HepG2 (cell line): ENCODE data around the gene GRB2. TPM values are rescaled to one million over a fixed set of nuclear protein-coding genes. Genes with fewer than 3 reads are reported as not detected.

ENCODE experiments used
- DBP ChIP-seq: sonication (generic); formaldehyde crosslinking; IDR thresholded peaks from 2 replicates; pipeline ENCODE4 v1.4.0; 2020; ENCODE audit warnings: missing genetic modification reagents; ENCODE audit errors: not compliant biosample characterization
- DZIP1 ChIP-seq: sonication (generic); formaldehyde crosslinking; IDR thresholded peaks from 2 replicates; pipeline ENCODE4 v1.5.0; 2020; ENCODE audit warnings: mild to moderate bottlenecking, missing genetic modification reagents
- HNRNPH1 ChIP-seq: fragments of 200-400 bp; formaldehyde crosslinking; optimal IDR thresholded peaks from 2 replicates; pipeline ENCODE3; 2017; ENCODE audit warnings: mild to moderate bottlenecking, low read depth, low read length
- JUN ChIP-seq: sonication (generic); formaldehyde crosslinking; IDR thresholded peaks from 2 replicates; pipeline ENCODE4 v1.4.0; 2020; ENCODE audit warnings: mild to moderate bottlenecking, missing genetic modification reagents
- KLF6 ChIP-seq: IDR thresholded peaks from 2 replicates; pipeline ENCODE4 v1.8.0; 2016; ENCODE audit warnings: missing biosample characterization, missing genetic modification reagents
- MYC ChIP-seq: sonication (generic); formaldehyde crosslinking; IDR thresholded peaks from 2 replicates; pipeline ENCODE4 v1.9.0; 2021; ENCODE audit warnings: missing genetic modification reagents, borderline replicate concordance
- NKX3-1 ChIP-seq: sonication (generic); formaldehyde crosslinking; IDR thresholded peaks from 2 replicates; pipeline ENCODE4 v1.5.0; 2020; ENCODE audit warnings: missing genetic modification reagents
- PCBP1 ChIP-seq: fragments of 200-400 bp; formaldehyde crosslinking; IDR thresholded peaks from 2 replicates; pipeline ENCODE4 v1.6.1; 2017; ENCODE audit warnings: mild to moderate bottlenecking, low read depth, low read length, borderline replicate concordance
- SPEN ChIP-seq: sonication (generic); formaldehyde crosslinking; IDR thresholded peaks from 2 replicates; pipeline ENCODE4 v1.5.1; 2020; ENCODE audit warnings: low read depth, mild to moderate bottlenecking, missing genetic modification reagents
- SSRP1 ChIP-seq: IDR thresholded peaks from 2 replicates; pipeline ENCODE4 v1.6.1; 2016; ENCODE audit warnings: control low read depth
- THAP9 ChIP-seq: sonication (generic); formaldehyde crosslinking; IDR thresholded peaks from 2 replicates; pipeline ENCODE4; 2020; ENCODE audit warnings: missing genetic modification reagents, mild to moderate bottlenecking, borderline replicate concordance
- ZNF713 ChIP-seq: sonication (generic); formaldehyde crosslinking; IDR thresholded peaks from 2 replicates; pipeline ENCODE4 v1.4.0; 2020; ENCODE audit warnings: mild to moderate bottlenecking, missing genetic modification reagents
- ZNF746 ChIP-seq: sonication (generic); formaldehyde crosslinking; IDR thresholded peaks from 2 replicates; pipeline ENCODE4 v1.8.0; 2022; ENCODE audit warnings: mild to moderate bottlenecking, missing genetic modification reagents
- ZNF790 ChIP-seq: sonication (generic); formaldehyde crosslinking; IDR thresholded peaks from 2 replicates; pipeline ENCODE4 v1.8.0; 2022; ENCODE audit warnings: missing genetic modification reagents, mild to moderate bottlenecking, borderline replicate concordance
- ZUFSP ChIP-seq: sonication (generic); formaldehyde crosslinking; IDR thresholded peaks from 2 replicates; pipeline ENCODE4 v1.9.0; 2021; ENCODE audit warnings: missing genetic modification reagents, mild to moderate bottlenecking, borderline replicate concordance
- polyA plus RNA-seq, 8 experiments: library from polyadenylated mRNA; depleted of rRNA in 3 of 8; stranded (reverse) in 7 of 8; unstranded in 1 of 8; fragments of >200 nt; fragmentation: Illumina TruSeq in 4 of 8; extraction: Trizol in 4 of 8; gene quantifications; 2 replicates each; pipeline versions ENCODE4 v1.2.1 to v1.2.3, GENCODE V29; 2011 to 2016; ENCODE audit warnings: low read depth in 4 of 8, missing spikeins in 1 of 8, mixed read lengths in 1 of 8; ENCODE audit not compliant: insufficient read depth in 1 of 8
- total RNA-seq, 5 experiments: library from RNA; depleted of rRNA; stranded (reverse); fragments of >200 nt; fragmentation: Illumina TruSeq; extraction: Trizol; gene quantifications; 2 replicates each; pipeline ENCODE4 v1.2.3, GENCODE V29; 2016; ENCODE audit warnings: low read depth in 1 of 5
- TF ChIP-seq, protein P1 (sequence below): sonication (generic); formaldehyde crosslinking; IDR thresholded peaks from 2 replicates; pipeline ENCODE4 v1.5.0; 2020; ENCODE audit warnings: missing genetic modification reagents, mild to moderate bottlenecking, borderline replicate concordance
- TF ChIP-seq, protein P2 (sequence below): fragments of 450-650 bp; IDR thresholded peaks from 2 replicates; pipeline ENCODE4 v1.6.1; 2017

GRB2 gene
- total and polyA plus RNA-seq, 2 of the 13 experiments (the other 11 are each of a cell fraction or from before 2014, with no cell fraction given), result 84.6 to 92.3 TPM

- TF ChIP-seq, protein P1, sequence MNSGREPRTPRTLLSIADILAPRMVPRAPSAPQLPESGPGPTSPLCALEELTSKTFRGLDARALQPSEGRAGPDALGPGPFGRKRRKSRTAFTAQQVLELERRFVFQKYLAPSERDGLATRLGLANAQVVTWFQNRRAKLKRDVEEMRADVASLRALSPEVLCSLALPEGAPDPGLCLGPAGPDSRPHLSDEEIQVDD (CRISPR knock-in tag), result no peak
- 0 out of 2 replicates have a peak, but pooled peaks have one; percentile 28 for TF ChIP-seq ZNF713 (CRISPR knock-in tag)
- no peak for TF ChIP-seq ZUFSP (CRISPR knock-in tag)
- TF ChIP-seq, protein P2, sequence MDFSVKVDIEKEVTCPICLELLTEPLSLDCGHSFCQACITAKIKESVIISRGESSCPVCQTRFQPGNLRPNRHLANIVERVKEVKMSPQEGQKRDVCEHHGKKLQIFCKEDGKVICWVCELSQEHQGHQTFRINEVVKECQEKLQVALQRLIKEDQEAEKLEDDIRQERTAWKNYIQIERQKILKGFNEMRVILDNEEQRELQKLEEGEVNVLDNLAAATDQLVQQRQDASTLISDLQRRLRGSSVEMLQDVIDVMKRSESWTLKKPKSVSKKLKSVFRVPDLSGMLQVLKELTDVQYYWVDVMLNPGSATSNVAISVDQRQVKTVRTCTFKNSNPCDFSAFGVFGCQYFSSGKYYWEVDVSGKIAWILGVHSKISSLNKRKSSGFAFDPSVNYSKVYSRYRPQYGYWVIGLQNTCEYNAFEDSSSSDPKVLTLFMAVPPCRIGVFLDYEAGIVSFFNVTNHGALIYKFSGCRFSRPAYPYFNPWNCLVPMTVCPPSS, result no peak
- TF ChIP-seq NKX3-1 (CRISPR knock-in tag), result no peak
- TF ChIP-seq HNRNPH1, result no peak
- no peak for TF ChIP-seq DZIP1 (CRISPR knock-in tag)
- peak; percentile 84; the same call in 1 of the 2 replicates for TF ChIP-seq SSRP1 (CRISPR knock-in tag)
- peak; percentile 67; the same call in 1 of the 2 replicates for TF ChIP-seq SPEN (CRISPR knock-in tag)
- TF ChIP-seq MYC (CRISPR knock-in tag), result no peak; the same call in 1 of the 2 replicates
- TF ChIP-seq KLF6 (CRISPR knock-in tag), result 0 out of 2 replicates have a peak, but pooled peaks have one; percentile 31
- peak; percentile 58 for TF ChIP-seq ZNF746 (CRISPR knock-in tag)
- no peak; the same call in 1 of the 2 replicates for TF ChIP-seq JUN (CRISPR knock-in tag)
- no peak for TF ChIP-seq ZNF790 (CRISPR knock-in tag)
- TF ChIP-seq PCBP1, result no peak
- TF ChIP-seq DBP, result no peak
- no peak for TF ChIP-seq THAP9 (CRISPR knock-in tag)
These were observed 110.0 kb downstream of the GRB2 start (continued) for GRCh38 chr17:75295201-75296158.
